Endothelial cell of umbilical vein (primary cell): ENCODE results near the gene GMEB2.

Experiments used
- CTCF ChIP-seq, 2 donors: IDR thresholded peaks; 1 replicate in 1 of 2; 2 replicates in 1 of 2; pipeline ENCODE4 v1.5.1; 2011; ENCODE audit warnings: low read length in 2 of 2, mild to moderate bottlenecking in 2 of 2, moderate library complexity in 2 of 2, control low read depth in 1 of 2, inconsistent platforms in 1 of 2, low read depth in 1 of 2; ENCODE audit not compliant: insufficient read depth in 1 of 2; ENCODE audit errors: extremely low read depth in 1 of 2
- EZH2 ChIP-seq: IDR thresholded peaks from 2 replicates; pipeline ENCODE4 v1.6.1; 2012; ENCODE audit warnings: borderline replicate concordance, low read depth, mild to moderate bottlenecking, moderate library complexity, low read length, inconsistent platforms; ENCODE audit not compliant: severe bottlenecking
- FOS ChIP-seq: IDR thresholded peaks from 2 replicates; pipeline ENCODE4 v1.6.1; 2011; ENCODE audit warnings: mild to moderate bottlenecking, low read length, moderate library complexity, borderline replicate concordance; ENCODE audit not compliant: insufficient read depth
- MYC ChIP-seq: IDR thresholded peaks from one replicate; pipeline ENCODE4 v1.6.1; 2011; ENCODE audit warnings: mild to moderate bottlenecking, low read depth, low read length
- POLR2A ChIP-seq: IDR thresholded peaks from 2 replicates; pipeline ENCODE4 v1.6.1; 2012; ENCODE audit warnings: low read depth, mild to moderate bottlenecking, control low read depth, low read length
- POLR2AphosphoS5 ChIP-seq: IDR thresholded peaks from 2 replicates; pipeline ENCODE4 v1.6.1; 2012; ENCODE audit warnings: low read depth, mild to moderate bottlenecking, control low read depth, low read length, moderate library complexity; ENCODE audit not compliant: insufficient read depth

GRCh38 chr20:63540417-63541186 lies 86.3 kb downstream of the GMEB2 start:
- TF ChIP-seq POLR2A (no peak), CTCF (IDR thresholded peaks at IDR 0.05; ENCODE audit: extremely low read depth in 1 of 2, insufficient read depth in 1 of 2, low read depth in 1 of 2, low read length in 2 of 2) (no peak), FOS (no peak), MYC (no peak), EZH2 (no peak), POLR2AphosphoS5 (no peak)
